Activated T-cell treated with anti-CD3 and anti-CD28 coated beads for 4 hours (primary cell): ENCODE measurements around the gene PALD1.
A peak's percentile ranks its signal among the peaks of the same experiment; 100 is the strongest.

Experiments used
- DNase-seq: peaks from one replicate; pipeline ENCODE4 v3.0.0-alpha.2; 2020

Gene PALD1

GRCh38 chr10:70458329-70459060 lies 20.1 kb upstream of the PALD1 start:
- DNase-seq, result peak; percentile 55

- DNase-seq, result no peak
These were observed 19.4 kb upstream of the PALD1 start for GRCh38 chr10:70459061-70459773.

- no peak for DNase-seq
These were observed 18.6 kb upstream of the PALD1 start for GRCh38 chr10:70459774-70460490.

- peak; percentile 38 for DNase-seq
These were observed 16.9 kb upstream of the PALD1 start for GRCh38 chr10:70461397-70462348.

GRCh38 chr10:70462349-70462984 lies 16.1 kb upstream of the PALD1 start:
- DNase-seq, result no peak

- no peak for DNase-seq
These were observed 13.3 kb upstream of the PALD1 start for GRCh38 chr10:70465278-70465677.

- no peak for DNase-seq
These were observed 12.7 kb upstream of the PALD1 start for GRCh38 chr10:70465832-70466231.

GRCh38 chr10:70466951-70467350 lies 11.6 kb upstream of the PALD1 start:
- DNase-seq, result no peak

GRCh38 chr10:70472799-70473454 lies 5.6 kb upstream of the PALD1 start:
- no peak for DNase-seq

- DNase-seq, result no peak
These were observed 3.8 kb upstream of the PALD1 start for GRCh38 chr10:70474780-70475179.

GRCh38 chr10:70475661-70476060 lies 2.9 kb upstream of the PALD1 start:
- no peak for DNase-seq

- DNase-seq, result no peak
These were observed 2.1 kb upstream of the PALD1 start for GRCh38 chr10:70476249-70477035.

- peak; percentile 87 for DNase-seq
These were observed 855 bp upstream of the PALD1 start for GRCh38 chr10:70477661-70478162.

GRCh38 chr10:70479165-70479581 lies 606 bp downstream of the PALD1 start:
- DNase-seq, result no peak

- DNase-seq, result no peak
These were observed 1.2 kb downstream of the PALD1 start for GRCh38 chr10:70479626-70480238.

GRCh38 chr10:70480239-70480861 lies 1.8 kb downstream of the PALD1 start:
- DNase-seq, result peak; percentile 34

GRCh38 chr10:70481105-70481504 lies 2.5 kb downstream of the PALD1 start:
- DNase-seq, result no peak

GRCh38 chr10:70481831-70482530 lies 3.4 kb downstream of the PALD1 start:
- no peak for DNase-seq
